ENCODE measurements around the gene POLR2M.
A peak's percentile ranks its signal among the peaks of the same experiment; 100 is the strongest.

POLR2M gene

GRCh38 chr15:57694279-57694678, 12.2 kb upstream of the POLR2M start:
- no peak for DNase-seq

GRCh38 chr15:57696146-57696545, 10.4 kb upstream of the POLR2M start:
- DNase-seq: no peak

DNA sequence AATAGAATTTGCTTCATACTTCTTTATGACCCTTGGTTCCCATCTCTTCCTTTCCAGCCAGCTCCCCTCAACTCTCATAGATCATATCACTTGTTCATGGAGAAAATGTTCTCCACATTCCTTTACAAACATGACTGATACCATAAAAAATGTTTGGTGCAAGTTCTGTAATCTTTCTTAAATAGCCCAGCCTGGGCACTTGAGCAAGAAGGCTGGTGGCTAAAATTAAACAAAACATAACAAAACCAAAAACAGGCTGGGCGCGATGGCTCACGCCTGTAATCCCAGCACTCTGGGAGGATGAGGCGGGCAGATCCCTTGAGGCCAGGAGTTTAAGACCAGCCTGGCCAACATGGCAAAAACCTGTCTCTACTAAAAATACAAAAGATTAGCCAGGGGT, 8.9 kb upstream of the POLR2M start:
- DNase-seq: no peak

GRCh38 chr15:57698243-57698642, 8.3 kb upstream of the POLR2M start:
- DNase-seq: no peak

GRCh38 chr15:57698991-57699390, 7.5 kb upstream of the POLR2M start:
- no peak for DNase-seq

- DNase-seq: peak in 5 of 6 experiments; percentile 15 to 66 (median 60)
Observed at GRCh38 chr15:57703387-57703786, 3.1 kb upstream of the POLR2M start.

- no peak for DNase-seq
Observed at GRCh38 chr15:57704441-57704840, 2.1 kb upstream of the POLR2M start.

DNA sequence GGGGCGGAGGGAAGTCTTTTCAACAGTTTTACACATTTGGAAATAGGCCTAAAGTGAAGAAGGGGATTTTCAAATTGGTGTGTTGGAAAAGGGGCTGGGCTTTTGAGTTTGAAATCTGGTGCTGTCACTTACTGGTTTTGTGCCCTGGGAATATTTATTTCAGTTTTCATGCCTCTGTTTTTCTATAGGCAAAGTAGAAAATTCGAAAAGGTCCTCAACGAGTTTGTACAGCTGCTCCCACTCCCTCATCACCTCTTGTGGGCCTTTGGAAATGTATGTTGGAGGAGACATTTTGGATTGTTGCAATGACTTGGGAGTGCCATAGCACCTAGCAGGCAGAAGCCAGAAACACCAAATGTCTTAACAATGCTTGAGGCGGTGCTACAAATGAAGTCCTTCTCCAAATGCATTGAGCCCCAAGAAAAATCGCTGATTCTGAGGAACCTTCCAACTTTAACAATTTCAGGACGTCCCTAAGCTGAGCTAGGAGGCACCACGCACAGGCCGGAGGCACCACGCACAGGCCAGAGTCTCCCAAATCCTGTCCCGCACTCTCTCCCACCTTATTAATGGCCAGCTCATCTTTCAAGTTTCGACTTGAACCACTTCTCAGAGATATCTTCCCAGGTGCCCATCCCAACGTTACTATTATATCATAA, 639 bp upstream of the POLR2M start:
- DNase-seq: peak in 1 of 6 experiments; percentile 34

DNA sequence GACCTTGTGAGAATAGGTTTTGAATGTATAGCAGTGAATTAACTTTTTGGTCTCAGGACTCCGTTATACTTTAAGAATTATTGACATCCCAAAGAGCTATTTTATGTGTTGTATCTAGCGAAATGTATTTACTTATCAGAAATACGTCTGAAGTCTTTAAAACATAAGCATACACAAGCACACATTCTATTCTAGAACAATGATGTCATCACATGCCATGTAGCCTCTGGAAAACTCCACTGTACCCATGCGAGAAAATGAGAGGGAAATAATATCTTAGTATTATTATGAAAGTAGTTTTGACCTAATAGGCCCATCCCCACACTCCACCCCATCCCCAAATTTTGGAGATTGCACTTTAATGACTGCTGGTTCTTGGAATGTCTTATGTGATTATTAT, 1.5 kb downstream of the POLR2M start:
- DNase-seq: no peak

DNA sequence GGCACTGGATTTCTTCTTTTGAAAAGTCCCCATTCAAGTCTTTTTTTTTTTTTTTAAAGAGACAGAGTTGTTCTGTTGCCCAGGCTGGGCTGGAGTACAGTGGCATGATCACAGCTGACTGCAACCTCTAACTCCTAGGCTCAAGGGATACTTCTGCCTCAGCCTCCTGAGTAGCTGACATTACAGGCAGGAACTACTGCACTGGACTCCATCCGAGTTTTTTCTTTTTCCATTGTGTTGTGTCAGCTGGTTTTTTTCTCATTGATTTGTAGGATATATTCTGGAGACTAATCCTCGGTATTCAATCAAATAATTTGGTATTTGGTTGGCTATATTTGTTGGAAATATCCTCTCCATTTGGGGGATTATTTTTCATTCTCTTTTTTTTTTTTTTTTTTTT, 11.8 kb downstream of the POLR2M start:
- no peak for DNase-seq

DNA sequence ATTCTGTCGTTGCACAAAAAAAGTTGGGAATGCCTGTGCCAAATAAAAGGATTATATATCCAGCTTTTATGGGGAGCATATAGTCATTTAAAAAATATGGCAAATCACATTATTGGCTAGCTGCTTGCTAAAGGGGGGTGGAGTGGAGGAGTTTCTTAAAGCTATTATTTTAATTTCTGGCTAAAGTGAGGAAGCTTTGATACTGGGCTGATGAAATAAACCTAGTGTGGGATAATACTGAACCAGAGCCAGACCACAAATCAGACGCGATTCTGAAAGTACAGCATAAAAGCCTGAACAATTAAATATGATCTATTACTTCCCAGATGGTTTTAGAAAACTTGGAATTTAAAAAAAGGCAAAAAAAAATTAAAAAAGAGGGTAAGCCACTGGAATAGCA, 14.4 kb downstream of the POLR2M start:
- no peak for DNase-seq

DNA sequence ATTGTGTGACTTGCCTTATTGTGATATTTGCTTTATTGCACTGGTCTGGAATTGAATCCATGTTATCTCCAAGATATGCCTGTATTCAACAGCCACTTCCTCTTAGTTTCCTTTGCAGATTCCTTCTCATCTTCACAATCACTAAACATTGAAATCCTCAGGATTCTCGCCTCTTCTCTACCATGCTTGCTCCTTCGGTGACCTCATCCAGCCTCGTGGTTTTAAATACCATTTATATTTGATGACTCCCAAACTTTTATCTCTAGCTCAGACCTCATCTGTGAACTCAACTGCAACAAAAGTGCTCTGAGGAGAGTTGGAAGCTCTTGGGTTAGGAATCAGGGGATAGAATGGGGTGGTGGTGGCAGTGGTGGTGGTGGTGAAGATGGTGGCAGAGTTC, 19.9 kb downstream of the POLR2M start:
- DNase-seq: no peak

DNA sequence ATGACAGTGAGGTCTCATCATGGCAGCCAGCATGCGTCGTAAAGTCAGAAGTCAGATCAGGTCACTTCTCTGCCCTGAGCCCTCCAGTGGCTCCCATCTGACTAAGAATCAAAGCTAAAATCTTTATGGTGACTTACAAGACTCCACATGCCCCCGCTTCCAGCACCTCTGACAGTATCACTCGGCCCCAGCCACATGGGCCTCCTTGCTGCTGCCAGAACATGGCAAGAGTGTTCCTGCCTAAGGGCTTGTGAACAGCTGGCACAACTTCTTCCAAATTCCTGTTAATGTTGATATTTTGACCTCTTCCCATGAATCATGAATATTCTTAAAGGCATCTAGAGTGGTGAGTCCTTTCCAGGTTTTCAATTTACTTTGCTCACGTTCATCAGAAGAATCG, 20.5 kb downstream of the POLR2M start:
- no peak for DNase-seq

DNA sequence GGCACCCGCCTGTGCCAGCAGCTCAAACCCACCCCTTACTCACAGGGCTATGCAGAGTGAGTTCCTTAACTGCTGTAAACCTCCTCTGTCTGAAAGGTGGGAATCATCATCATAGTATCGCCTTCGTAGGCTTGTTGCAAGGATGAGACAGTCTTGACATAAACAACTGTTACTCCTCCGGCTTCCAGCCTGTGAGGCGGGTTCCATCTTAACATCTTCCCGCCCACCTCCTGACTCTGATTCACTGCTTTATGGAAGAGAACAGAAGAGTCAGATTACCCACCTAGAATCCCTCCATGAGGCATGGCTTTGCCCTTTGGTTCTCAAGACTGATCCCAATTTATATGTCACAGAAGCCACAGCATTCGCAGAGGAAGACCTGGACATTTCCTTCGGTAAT, 21.9 kb downstream of the POLR2M start:
- DNase-seq: no peak

DNA sequence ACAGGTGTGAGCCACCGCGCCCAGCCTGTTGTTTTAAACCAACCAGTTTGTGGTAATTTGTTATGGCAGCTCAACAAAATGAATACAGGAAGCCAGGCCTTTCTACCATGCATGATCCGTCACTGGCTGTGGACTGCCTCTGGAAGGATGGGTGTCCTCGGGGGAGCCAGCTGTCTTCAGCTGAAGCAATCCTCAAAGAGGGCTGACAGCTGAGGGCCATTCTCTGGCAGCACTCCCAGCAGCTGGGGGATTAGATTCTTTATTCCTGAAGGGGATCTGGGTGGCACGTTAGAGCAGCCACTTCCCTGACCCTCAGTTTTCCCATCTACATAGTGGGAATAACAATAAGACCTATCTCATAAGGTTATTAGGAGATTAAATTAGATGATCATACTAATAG, 24.4 kb downstream of the POLR2M start:
- DNase-seq: no peak

DNA sequence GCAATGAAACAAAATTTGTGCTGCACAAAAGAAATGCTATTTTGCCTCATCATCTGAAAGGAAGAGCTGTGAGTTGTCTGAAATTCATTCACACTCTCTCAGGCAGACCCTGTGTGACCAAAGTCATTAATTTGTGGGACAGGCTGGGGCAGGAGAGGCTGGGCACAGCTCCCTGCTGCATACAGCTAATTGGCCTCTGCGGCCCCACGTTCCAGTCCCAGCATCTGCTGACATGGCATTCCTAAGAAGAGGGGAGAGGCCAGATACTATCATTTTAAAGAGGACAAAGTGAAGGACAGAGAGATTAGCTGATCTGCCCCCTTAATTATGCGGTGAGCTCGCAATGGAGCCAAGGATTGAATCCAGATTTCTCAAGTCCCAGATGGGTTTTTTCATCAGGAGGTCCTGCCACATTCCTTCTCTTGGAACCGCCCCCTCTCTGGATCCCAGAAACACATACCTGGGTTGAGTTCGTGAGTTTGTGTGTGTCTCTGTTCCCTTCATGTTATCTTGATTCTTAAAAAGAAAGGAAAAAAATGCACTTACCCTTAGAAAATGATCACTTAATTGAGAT, 25.1 kb downstream of the POLR2M start:
- DNase-seq: no peak

GRCh38 chr15:57732526-57733331, 26.2 kb downstream of the POLR2M start:
- peak in 5 of 6 experiments; percentile 5 to 50 (median 25) for DNase-seq

DNA sequence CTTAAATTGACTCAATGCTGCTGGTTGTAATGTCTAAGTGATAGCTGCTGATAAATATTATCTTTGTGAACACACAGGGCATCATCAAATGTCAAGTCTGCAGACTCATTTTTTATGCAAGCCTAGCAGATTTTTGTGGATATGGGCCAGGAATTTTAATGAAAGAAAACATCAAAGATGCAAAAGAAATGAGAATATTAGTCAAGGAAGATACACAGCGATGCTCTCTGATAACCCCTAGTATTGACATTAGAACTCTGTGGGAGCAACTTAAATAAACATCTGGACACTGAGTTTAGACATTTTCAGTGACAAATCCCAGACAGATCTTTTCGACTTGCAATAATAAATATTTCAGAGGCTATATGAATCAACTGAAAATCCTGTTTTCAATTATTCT, 28.3 kb downstream of the POLR2M start:
- no peak for DNase-seq

DNA sequence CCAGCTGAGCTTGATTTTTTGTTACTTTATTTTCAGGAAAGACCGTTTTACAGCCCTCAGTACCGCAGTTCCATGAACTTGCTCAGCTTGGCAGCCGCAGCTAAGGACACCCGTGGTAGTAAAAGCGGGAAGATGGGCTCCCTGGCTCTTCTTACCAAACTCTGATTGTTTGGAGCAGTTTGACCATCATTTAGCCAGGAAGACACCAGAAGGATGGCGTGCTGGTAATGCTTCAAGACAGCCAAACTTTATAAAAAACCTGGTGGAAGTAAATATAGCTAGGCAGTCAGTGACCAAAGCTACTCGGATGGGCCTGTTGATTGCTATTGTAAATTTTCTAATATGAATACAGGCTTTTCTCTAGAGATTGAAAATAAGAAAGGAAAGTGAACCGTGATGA, 28.9 kb downstream of the POLR2M start:
- DNase-seq: no peak

DNA sequence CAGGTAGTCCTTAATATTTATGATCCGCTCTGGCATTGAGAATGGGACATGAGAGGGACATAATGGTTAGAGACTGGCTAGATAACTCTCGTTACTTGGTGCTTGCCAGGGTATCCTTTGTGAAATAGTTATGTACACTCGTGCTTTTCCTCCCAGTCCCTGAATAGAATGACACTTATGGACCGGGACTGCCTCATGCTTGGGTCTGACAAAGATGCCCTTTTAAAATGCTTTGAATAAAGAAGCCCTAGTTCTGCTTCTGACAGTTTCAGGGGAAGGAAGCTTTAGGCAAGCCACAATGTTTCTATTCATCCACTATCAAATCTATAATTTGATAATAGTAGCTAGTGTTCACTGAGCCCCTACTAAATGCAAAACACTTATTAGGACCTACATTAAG, 29.4 kb downstream of the POLR2M start:
- no peak for DNase-seq

DNA sequence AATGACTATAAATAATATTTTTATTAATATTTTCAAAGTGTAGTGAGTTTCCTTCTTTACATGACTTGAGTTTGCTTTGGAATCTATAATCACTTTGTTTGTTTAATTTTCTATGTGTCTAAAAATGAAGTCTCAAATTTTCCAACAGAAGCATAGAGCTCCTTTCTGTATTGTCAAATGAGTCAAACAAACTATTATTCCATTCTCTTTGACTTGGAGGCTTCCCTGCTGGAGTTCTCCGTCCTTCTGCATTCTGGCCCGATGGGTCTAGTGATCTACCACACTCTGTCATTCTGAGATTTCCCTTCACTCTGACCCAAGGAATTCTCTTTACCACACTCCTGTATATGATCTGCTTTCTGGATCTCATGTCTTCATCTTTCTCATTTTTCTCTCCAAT, 30.1 kb downstream of the POLR2M start:
- DNase-seq: no peak

- no peak for DNase-seq
Observed at GRCh38 chr15:57738734-57739237, 32.3 kb downstream of the POLR2M start.

DNA sequence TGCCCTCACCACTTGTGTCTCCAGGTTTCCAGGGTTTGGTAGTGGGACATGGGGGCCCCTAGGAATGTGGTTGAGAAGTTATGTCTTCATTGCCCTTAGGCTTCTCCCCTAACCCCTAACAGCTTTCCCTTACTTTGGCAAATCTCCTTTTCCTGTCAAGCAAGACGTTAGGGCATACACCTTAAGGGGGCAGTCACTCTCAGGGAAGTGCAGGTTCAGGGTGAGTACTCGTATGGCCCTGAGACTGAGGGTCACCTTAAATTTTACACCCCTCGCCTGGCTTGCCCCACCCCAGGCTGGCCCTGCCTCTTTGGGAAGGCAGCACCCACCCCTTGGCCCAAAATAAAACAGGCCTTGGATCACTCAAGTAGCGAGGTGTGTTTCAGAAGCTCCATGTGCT, 33.5 kb downstream of the POLR2M start:
- DNase-seq: no peak

DNA sequence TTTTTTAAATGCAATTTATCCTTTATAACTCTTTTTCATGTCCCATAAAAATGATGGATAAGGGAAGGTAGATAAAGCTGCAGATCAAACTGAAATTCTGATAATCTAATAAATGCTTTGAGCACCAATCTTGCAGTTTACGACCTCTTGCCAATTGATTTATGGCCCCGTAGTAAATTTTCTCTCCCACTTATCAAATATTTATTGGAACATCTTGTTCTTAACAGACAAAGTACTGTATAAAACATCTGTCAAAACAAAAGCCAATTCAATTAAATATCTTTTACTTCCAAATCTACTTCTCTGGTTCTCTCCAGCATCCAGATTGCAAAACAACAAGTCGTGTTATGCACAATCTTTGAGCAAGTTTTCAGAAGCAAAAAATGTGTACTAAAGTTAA, 34.6 kb downstream of the POLR2M start:
- DNase-seq: no peak

Data from stimulated activated naive CD4-positive, alpha-beta T cell (primary cell).